Measurements from ENCODE around the gene LYSMD4. TPM values are rescaled to one million over a fixed set of nuclear protein-coding genes. Genes with fewer than 3 reads are reported as not detected.

Gene LYSMD4
- polyA plus RNA-seq, 1 donor (not counting 4 experiments of a cell fraction or from before 2014, with no cell fraction given): 7.3 TPM

GRCh38 chr15:99727733-99728132 lies 5.5 kb downstream of the LYSMD4 start:
- H3K9me1 ChIP-seq (ENCODE audit: control insufficient read depth, extremely low read depth, insufficient read depth, low read length): peaks cover 3% of the 10 kb centered on the region
- H2AFZ ChIP-seq (ENCODE audit: control insufficient read depth, low read length): no peak overlapping the region
- no peaks in the 10 kb centered on the region for H3K27me3 ChIP-seq (ENCODE audit: control insufficient read depth, extremely low read depth, insufficient read depth, low read length)
- H3K4me1 ChIP-seq (ENCODE audit: control insufficient read depth, extremely low read depth, insufficient read depth, low read length): peaks cover 21% of the 10 kb centered on the region
- no peaks in the 10 kb centered on the region for H3K9me3 ChIP-seq (ENCODE audit: control insufficient read depth, low read depth, low read length)
- no peak overlapping the region for H3K9ac ChIP-seq (ENCODE audit: control insufficient read depth, extremely low read depth, insufficient read depth, low read length)
- H3K4me2 ChIP-seq (ENCODE audit: control insufficient read depth, extremely low read depth, insufficient read depth, low read depth, low read length): no peak overlapping the region
- H4K20me1 ChIP-seq (ENCODE audit: control insufficient read depth, extremely low read depth, insufficient read depth, low read length): no peaks in the 10 kb centered on the region
- no peak overlapping the region for H3K27ac ChIP-seq (ENCODE audit: control insufficient read depth, insufficient read depth, low read length)
- H3K79me2 ChIP-seq (ENCODE audit: control insufficient read depth, insufficient read depth, low read length): no peaks in the 10 kb centered on the region
- dilution Hi-C loops (cut with MboI; ENCODE audit: extremely low pct_ligation_motif_present, low sequenced_read_pairs): no loop called here
- TF ChIP-seq, protein P1, sequence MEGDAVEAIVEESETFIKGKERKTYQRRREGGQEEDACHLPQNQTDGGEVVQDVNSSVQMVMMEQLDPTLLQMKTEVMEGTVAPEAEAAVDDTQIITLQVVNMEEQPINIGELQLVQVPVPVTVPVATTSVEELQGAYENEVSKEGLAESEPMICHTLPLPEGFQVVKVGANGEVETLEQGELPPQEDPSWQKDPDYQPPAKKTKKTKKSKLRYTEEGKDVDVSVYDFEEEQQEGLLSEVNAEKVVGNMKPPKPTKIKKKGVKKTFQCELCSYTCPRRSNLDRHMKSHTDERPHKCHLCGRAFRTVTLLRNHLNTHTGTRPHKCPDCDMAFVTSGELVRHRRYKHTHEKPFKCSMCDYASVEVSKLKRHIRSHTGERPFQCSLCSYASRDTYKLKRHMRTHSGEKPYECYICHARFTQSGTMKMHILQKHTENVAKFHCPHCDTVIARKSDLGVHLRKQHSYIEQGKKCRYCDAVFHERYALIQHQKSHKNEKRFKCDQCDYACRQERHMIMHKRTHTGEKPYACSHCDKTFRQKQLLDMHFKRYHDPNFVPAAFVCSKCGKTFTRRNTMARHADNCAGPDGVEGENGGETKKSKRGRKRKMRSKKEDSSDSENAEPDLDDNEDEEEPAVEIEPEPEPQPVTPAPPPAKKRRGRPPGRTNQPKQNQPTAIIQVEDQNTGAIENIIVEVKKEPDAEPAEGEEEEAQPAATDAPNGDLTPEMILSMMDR (optimal IDR thresholded peaks at IDR 0.05 in 1 of 3, IDR thresholded peaks at IDR 0.05 in 1 of 3, conservative IDR thresholded peaks at IDR 0.05 in 1 of 3; ENCODE audit: extremely low read depth in 1 of 3, insufficient read depth in 2 of 3, low read length in 3 of 3): no peak
- no peak for TF ChIP-seq EZH2 (IDR thresholded peaks at IDR 0.05; ENCODE audit: low read length)
- H3K4me3 ChIP-seq (ENCODE audit: control insufficient read depth in 2 of 3, extremely low read depth in 1 of 3, insufficient read depth in 2 of 3, low read depth in 1 of 3, low read length in 3 of 3): no peak overlapping the region
- H3K36me3 ChIP-seq (ENCODE audit: control insufficient read depth in 2 of 2, extremely low read depth in 1 of 2, insufficient read depth in 2 of 2, low read length in 2 of 2): peaks cover 7 to 15% of the 10 kb centered on the region in 2 experiments
- DNase-seq (ENCODE audit: low read depth, low spot score): no peak
- no peak for FAIRE-seq

DNA sequence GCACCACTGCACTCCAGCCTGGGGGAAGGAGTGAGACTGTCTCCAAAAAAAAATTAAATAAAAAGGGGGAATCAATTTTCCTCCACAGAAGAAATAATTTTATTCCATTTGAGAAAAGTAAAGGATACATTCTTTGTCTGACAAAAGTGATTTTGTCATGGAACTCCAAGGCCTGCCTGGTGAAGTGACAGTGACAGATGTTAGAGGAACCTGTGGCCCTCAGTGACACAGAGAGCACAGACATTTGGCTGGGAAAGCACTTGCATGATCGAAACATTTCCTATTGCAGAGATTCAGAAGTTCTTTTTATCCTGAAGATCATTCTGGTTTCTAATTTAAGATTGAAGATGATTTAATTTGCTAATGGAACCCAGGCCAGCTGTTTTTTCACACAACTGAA lies 5.9 kb downstream of the LYSMD4 start:
- dilution Hi-C loops (cut with MboI; ENCODE audit: extremely low pct_ligation_motif_present, low sequenced_read_pairs): no loop called here
- no peak for FAIRE-seq

More for the DNA sequence above, 5.9 kb downstream of the LYSMD4 start:
- no peak overlapping the region for H3K27ac ChIP-seq (ENCODE audit: control insufficient read depth, insufficient read depth, low read length)
- H3K36me3 ChIP-seq (ENCODE audit: control insufficient read depth in 2 of 2, extremely low read depth in 1 of 2, insufficient read depth in 2 of 2, low read length in 2 of 2): peaks cover 7 to 15% of the 10 kb centered on the region in 2 experiments
- no peak for TF ChIP-seq EZH2 (IDR thresholded peaks at IDR 0.05; ENCODE audit: low read length)
- TF ChIP-seq, protein P1 (optimal IDR thresholded peaks at IDR 0.05 in 1 of 3, IDR thresholded peaks at IDR 0.05 in 1 of 3, conservative IDR thresholded peaks at IDR 0.05 in 1 of 3; ENCODE audit: extremely low read depth in 1 of 3, insufficient read depth in 2 of 3, low read length in 3 of 3): no peak
- H3K9me3 ChIP-seq (ENCODE audit: control insufficient read depth, low read depth, low read length): no peaks in the 10 kb centered on the region
- H3K79me2 ChIP-seq (ENCODE audit: control insufficient read depth, insufficient read depth, low read length): no peaks in the 10 kb centered on the region
- H2AFZ ChIP-seq (ENCODE audit: control insufficient read depth, low read length): no peak overlapping the region
- peaks cover 19% of the 10 kb centered on the region for H3K4me1 ChIP-seq (ENCODE audit: control insufficient read depth, extremely low read depth, insufficient read depth, low read length)
- H3K4me3 ChIP-seq (ENCODE audit: control insufficient read depth in 2 of 3, extremely low read depth in 1 of 3, insufficient read depth in 2 of 3, low read depth in 1 of 3, low read length in 3 of 3): no peak overlapping the region
- DNase-seq (ENCODE audit: low read depth, low spot score): no peak
- H4K20me1 ChIP-seq (ENCODE audit: control insufficient read depth, extremely low read depth, insufficient read depth, low read length): no peaks in the 10 kb centered on the region
- H3K9me1 ChIP-seq (ENCODE audit: control insufficient read depth, extremely low read depth, insufficient read depth, low read length): peaks cover 3% of the 10 kb centered on the region
- H3K9ac ChIP-seq (ENCODE audit: control insufficient read depth, extremely low read depth, insufficient read depth, low read length): no peak overlapping the region
- H3K4me2 ChIP-seq (ENCODE audit: control insufficient read depth, extremely low read depth, insufficient read depth, low read depth, low read length): no peak overlapping the region
- no peaks in the 10 kb centered on the region for H3K27me3 ChIP-seq (ENCODE audit: control insufficient read depth, extremely low read depth, insufficient read depth, low read length)

Measured in keratinocyte (primary cell).